Skeletal muscle tissue (tissue), 4 donors: ENCODE data around the gene PAM. TPM values are rescaled to one million over a fixed set of nuclear protein-coding genes. Genes with fewer than 3 reads are reported as not detected.

Experiments
- H3K27ac ChIP-seq: one replicate; pipeline ENCODE4 v1.7.0; 2013; ENCODE audit warnings: mild to moderate bottlenecking, low read depth, low read length, inconsistent platforms
- H3K27me3 ChIP-seq, 3 donors: one replicate each; pipeline ENCODE4 v1.7.0; 2013; ENCODE audit warnings: low read length in 3 of 3; ENCODE audit not compliant: control insufficient read depth in 3 of 3, insufficient read depth in 3 of 3
- H3K36me3 ChIP-seq, 3 donors: one replicate each; pipeline ENCODE4 v1.7.0; 2013; ENCODE audit warnings: low read length in 3 of 3; ENCODE audit not compliant: control insufficient read depth in 3 of 3, insufficient read depth in 3 of 3
- H3K4me1 ChIP-seq, 3 donors: one replicate each; pipeline ENCODE4 v1.7.0; 2013; ENCODE audit warnings: low read length in 3 of 3, mild to moderate bottlenecking in 3 of 3; ENCODE audit not compliant: control insufficient read depth in 3 of 3, insufficient read depth in 3 of 3
- H3K4me3 ChIP-seq, 3 donors: one replicate each; pipeline ENCODE4 v1.7.0; 2013; ENCODE audit warnings: low read length in 3 of 3
- H3K9ac ChIP-seq, 3 donors: one replicate each; pipeline ENCODE4 v1.7.0; 2013; ENCODE audit warnings: low read length in 3 of 3, mild to moderate bottlenecking in 3 of 3, moderate library complexity in 2 of 3, low read depth in 1 of 3
- H3K9me3 ChIP-seq, 3 donors: one replicate each; pipeline ENCODE4 v1.7.0; 2013; ENCODE audit warnings: low read length in 3 of 3; ENCODE audit not compliant: control insufficient read depth in 3 of 3
- total RNA-seq: library from RNA; depleted of rRNA; stranded (reverse); fragments of >200 nt; gene quantifications from one replicate; pipeline ENCODE4 v1.2.3, GENCODE V29; 2014
- donor health status: Osteomylitis.

Gene PAM
- total RNA-seq, 1 donor from 2014 or later = 95.5 TPM

DNA sequence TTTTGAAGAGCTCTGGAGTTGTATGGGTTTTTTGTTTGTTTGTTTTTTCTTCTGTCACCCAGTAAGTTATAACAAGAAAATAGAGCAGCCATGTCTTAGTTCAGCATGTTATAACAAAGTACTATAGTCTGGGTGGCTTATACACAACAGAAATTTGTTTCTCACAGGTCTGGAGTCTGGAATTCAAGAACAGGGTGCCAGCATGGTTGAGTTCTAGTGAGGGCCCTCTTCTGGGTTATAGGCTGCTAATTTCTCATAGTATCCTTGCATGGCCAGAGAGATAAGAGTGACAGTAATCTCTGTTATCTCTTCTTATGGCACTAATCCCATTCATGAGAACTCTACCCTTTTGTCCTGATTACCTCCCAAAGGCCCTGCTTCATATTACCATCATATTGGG is 250.2 kb downstream of the PAM start:
- no peaks in the 10 kb centered on the region for H3K27me3 ChIP-seq
- no peaks in the 10 kb centered on the region for H3K4me1 ChIP-seq
- no peaks in the 10 kb centered on the region for H3K9me3 ChIP-seq
- H3K36me3 ChIP-seq = peaks cover 5 to 42% (median 15%) of the 10 kb centered on the region in 3 donors
- H3K4me3 ChIP-seq = no peak overlapping the region
- no peak overlapping the region for H3K9ac ChIP-seq
- H3K27ac ChIP-seq = no peak overlapping the region

DNA sequence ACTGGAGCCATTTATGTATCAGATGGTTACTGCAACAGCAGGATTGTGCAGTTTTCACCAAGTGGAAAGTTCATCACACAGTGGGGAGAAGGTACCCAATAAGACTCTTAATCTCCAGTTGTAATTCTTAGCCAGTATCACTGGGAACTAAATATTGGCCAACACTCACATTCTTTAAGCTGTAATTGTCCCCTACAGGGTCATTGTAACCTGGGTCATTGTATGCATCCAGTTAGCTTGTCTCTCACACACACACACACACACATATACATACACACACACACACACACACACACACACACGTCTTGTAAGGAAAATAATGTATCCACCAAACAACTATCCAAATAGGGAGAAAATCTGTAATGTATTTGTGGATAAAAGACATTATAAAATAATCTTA is 251.8 kb downstream of the PAM start:
- Histone ChIP-seq H3K9ac (no peak overlapping the region), H3K4me3 (no peak overlapping the region), H3K27ac (no peak overlapping the region), H3K9me3 (no peaks in the 10 kb centered on the region), H3K4me1 (no peaks in the 10 kb centered on the region), H3K27me3 (no peaks in the 10 kb centered on the region), H3K36me3 (peaks cover 5 to 44% (median 16%) of the 10 kb centered on the region in 3 donors)

DNA sequence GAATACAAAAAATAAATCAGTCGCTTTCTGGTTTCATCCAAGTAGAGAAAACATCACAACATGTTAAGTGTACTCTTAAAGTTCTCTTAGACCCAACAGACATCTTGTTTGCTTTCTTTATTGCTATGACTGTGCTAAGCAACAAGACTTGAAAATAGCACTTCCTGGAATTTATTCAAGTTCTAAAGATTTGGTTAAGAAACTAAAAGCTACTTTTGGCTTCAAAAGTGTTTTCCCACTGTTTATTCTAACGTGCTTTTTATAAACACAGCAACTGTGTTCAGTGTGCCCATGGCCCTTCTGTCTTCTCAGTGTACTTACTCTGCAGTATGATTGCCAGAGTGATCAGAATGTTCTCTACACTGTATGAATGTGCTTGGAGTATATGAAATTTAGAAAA is 255.1 kb downstream of the PAM start:
- no peaks in the 10 kb centered on the region for H3K9me3 ChIP-seq
- H3K9ac ChIP-seq = no peak overlapping the region
- H3K27ac ChIP-seq = no peak overlapping the region
- H3K36me3 ChIP-seq = peaks cover 5 to 32% (median 21%) of the 10 kb centered on the region in 3 donors
- H3K27me3 ChIP-seq = no peaks in the 10 kb centered on the region
- H3K4me3 ChIP-seq = no peak overlapping the region
- H3K4me1 ChIP-seq = no peaks in the 10 kb centered on the region

DNA sequence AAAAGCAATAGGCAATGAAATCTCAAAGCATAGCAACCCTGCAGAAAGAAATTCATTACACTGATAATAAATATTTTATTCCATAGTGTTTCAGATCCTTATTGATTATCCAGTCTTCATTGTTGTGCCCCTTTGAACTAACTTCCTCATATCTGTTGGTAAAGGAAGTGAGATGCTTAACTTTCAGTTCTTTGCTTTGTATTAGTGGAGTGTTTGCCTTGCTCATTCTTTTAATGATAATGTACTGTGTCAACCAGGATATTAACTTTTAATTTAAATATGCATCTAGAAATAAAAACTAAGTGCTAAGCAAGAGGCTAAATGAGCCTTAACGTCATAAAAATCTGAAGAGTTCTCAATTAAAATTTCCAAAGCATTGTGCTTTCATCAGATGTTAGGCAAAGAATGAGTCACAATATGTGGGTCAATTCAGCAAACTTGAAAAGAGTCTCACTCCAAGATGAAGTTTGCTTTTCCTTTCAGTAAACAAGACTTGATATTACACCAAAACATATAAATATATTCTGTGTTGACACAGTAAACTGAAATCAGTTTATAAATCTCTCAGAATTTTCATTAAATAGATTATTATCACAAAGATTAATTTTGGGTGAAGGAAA is 258.9 kb downstream of the PAM start:
- no peaks in the 10 kb centered on the region for H3K4me1 ChIP-seq
- peaks cover 2 to 24% (median 14%) of the 10 kb centered on the region in 3 donors for H3K36me3 ChIP-seq
- H3K27me3 ChIP-seq = no peaks in the 10 kb centered on the region
- H3K4me3 ChIP-seq = no peak overlapping the region
- H3K9me3 ChIP-seq = no peaks in the 10 kb centered on the region
- no peak overlapping the region for H3K27ac ChIP-seq
- no peak overlapping the region for H3K9ac ChIP-seq

DNA sequence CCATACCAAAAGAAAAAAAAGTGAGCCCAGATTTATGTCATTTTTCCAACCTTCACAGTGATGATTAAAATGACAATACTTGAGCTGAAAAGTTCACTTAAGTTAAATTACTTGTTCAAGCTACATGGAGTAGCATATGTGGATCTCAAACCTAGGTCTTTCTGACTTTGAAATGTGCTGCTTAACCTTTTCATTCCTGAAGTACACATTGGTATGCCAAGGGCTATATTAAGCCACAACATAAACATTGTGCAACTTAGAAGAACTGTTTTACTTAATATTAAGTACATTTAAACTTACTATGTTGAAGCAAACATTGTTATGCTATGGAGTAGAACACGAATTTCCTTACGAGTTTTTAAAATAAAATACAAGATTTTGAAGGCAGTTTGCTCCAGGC is 259.9 kb downstream of the PAM start:
- Histone ChIP-seq H3K4me1 (no peaks in the 10 kb centered on the region), H3K36me3 (peaks cover 2 to 18% (median 17%) of the 10 kb centered on the region in 3 donors), H3K4me3 (no peak overlapping the region), H3K9ac (no peak overlapping the region), H3K27ac (no peak overlapping the region), H3K27me3 (no peaks in the 10 kb centered on the region), H3K9me3 (no peaks in the 10 kb centered on the region)

DNA sequence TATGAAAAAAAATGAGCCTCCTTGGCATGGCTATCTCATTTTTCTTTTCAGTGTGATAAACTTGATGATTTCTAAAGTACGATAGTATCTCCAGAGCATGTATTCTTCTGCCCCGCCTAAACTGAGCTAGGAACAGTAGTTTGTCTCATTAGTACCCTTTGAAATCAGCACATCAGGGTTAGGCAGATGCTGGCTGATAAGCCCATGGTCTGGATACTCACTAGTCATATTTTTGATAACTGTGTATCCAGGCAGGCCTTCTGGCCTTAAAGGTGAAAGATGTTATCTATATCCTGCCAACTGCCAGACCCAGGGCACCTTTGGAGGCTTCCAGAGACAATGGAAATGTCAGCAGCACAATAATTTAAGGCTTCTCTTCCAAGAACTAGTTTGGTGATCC is 261.1 kb downstream of the PAM start:
- H3K36me3 ChIP-seq = peaks cover 2 to 22% (median 18%) of the 10 kb centered on the region in 3 donors
- H3K4me1 ChIP-seq = no peaks in the 10 kb centered on the region
- no peaks in the 10 kb centered on the region for H3K27me3 ChIP-seq
- H3K4me3 ChIP-seq = no peak overlapping the region
- no peaks in the 10 kb centered on the region for H3K9me3 ChIP-seq
- H3K9ac ChIP-seq = no peak overlapping the region
- H3K27ac ChIP-seq = no peak overlapping the region

DNA sequence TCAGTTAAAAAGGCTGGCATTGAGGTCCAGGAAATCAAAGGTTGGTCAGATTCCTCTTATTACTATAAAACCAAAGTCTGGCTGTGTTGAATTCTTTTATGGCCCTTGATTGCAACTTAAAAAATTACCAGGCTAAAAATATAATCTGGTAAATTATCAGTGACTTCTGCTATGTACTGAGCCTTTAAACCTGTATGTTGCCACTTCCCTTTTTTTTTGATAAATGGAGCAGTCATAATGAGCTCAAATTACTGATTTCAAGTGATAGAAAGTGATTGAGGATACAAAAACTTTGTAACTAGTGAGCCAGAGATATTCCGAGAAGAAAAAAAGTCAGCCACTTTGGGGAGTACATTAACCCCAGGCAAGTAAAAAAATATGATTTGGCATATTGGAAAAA is 264.7 kb downstream of the PAM start:
- H3K27ac ChIP-seq = no peak overlapping the region
- H3K4me1 ChIP-seq = no peaks in the 10 kb centered on the region
- H3K9me3 ChIP-seq = no peaks in the 10 kb centered on the region
- H3K9ac ChIP-seq = no peak overlapping the region
- no peaks in the 10 kb centered on the region for H3K27me3 ChIP-seq
- no peak overlapping the region for H3K4me3 ChIP-seq
- H3K36me3 ChIP-seq = peaks cover 2 to 34% (median 18%) of the 10 kb centered on the region in 3 donors

DNA sequence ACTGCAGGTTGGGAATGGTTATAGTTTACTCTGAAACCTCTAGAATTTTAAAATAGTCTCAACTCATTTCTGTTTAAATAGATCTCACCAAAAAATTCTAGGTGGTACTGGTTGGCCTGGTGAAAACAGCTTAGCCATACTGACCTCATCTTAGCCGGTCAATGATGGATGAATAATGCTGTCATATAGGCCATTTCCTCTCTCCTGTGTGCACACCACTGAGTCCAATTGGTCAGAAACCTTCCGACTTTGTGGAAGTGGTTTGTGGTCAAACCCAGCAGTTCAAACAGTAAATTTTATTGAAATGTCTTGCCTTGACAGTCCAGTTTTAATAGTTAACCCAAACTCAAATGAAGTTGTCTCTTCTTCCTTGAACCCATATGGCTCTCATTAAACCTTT is 266.2 kb downstream of the PAM start:
- peaks cover 2 to 40% (median 17%) of the 10 kb centered on the region in 3 donors for H3K36me3 ChIP-seq

DNA sequence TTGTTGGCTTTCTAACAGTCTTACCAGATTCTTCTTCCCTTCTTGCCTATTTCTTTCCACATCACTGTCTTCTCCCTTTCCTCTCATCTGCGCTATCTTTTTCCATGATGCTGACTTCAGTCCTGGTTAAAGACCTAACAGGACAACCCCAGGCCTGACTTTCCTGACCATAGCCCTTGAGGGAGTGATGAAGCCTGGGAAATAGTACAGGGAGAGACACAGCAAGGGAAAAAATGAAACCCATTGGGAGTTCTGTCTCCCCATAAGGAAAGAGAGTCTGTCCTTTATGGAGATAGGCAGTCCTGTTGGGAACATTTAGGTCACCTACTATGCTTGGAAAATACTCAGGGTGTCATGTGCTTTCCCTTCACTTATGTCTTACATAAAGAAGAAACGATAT is 272.2 kb downstream of the PAM start:
- H3K36me3 ChIP-seq = peaks cover 0 to 40% (median 32%) of the 10 kb centered on the region in 3 donors

More for the DNA sequence above, 266.2 kb downstream of the PAM start:
- H3K4me3 ChIP-seq = no peak overlapping the region
- H3K27ac ChIP-seq = no peak overlapping the region
- no peaks in the 10 kb centered on the region for H3K4me1 ChIP-seq
- no peak overlapping the region for H3K9ac ChIP-seq
- H3K27me3 ChIP-seq = no peaks in the 10 kb centered on the region
- H3K9me3 ChIP-seq = no peaks in the 10 kb centered on the region

DNA sequence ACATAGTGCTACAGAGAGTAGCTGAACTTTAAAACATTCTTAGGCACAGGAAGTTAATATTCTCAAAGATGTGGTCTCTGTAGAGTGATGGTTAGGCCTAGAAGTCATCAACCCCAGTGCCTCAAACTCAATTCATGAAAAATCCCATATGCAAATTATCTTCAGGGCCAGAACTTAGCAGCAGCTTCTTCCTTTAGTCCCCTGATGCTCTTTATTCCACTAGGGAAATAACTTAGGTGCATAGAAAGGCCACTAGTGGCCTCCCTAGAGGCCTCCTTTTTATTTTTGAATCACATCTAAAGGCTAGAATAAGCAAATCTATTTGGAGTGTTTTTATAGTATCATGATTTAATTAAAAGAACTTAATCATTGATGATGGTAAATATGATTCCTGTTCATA is 276.5 kb downstream of the PAM start:
- Histone ChIP-seq H3K9ac (no peak overlapping the region), H3K4me1 (peaks cover 0 to 4% (median 0%) of the 10 kb centered on the region in 3 donors), H3K27ac (no peak overlapping the region), H3K36me3 (peaks cover 4 to 32% (median 23%) of the 10 kb centered on the region in 3 donors), H3K4me3 (no peak overlapping the region), H3K27me3 (no peaks in the 10 kb centered on the region), H3K9me3 (no peaks in the 10 kb centered on the region)

More for the DNA sequence above, 272.2 kb downstream of the PAM start:
- H3K4me1 ChIP-seq = no peaks in the 10 kb centered on the region
- H3K9ac ChIP-seq = no peak overlapping the region
- H3K27me3 ChIP-seq = no peaks in the 10 kb centered on the region
- H3K9me3 ChIP-seq = no peaks in the 10 kb centered on the region
- no peak overlapping the region for H3K27ac ChIP-seq
- H3K4me3 ChIP-seq = no peak overlapping the region
